GM19397 (cell line): ENCODE measurements around the gene ATG16L2.
"Not testable (repeated sequence)": the region's sequence is repeated elsewhere in the genome, so short reads cannot be mapped to it uniquely, and the experiment has no call there.

Experiments used
- ATAC-seq: cut with Tn5 transposase; IDR thresholded peaks from one replicate; pipeline ENCODE4 v1.9.1; 2021; ENCODE audit warnings: mild to moderate bottlenecking, moderate library complexity; ENCODE audit not compliant: unreplicated experiment

Gene ATG16L2

GRCh38 chr11:72793425-72794367, 20.5 kb upstream of the ATG16L2 start, which contains the start of gene STARD10:
TSS of gene STARD10 (minus strand) at chr11:72794047. CDS start at chr11:72781181, 12,866 bp downstream.
- ATAC-seq = peak; percentile 94

DNA sequence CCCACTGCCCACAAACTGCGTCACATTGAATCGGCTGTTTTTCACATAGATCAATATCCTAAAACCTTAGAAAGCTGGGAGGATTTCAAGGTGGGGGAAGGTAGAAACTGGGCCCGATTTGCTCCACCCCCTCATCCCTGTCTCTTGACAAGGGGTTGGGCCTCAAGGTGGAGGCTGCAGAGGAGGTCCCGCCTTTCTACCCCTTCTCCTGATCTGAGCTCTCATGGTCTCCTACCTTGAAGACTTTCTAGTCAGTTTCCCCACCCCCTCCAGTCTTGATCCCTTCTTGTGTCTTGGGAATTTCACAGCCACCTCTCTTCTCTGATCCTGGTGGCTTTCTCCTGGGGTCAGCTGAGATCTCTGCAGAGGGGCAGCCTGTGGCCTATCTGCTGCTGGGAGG, 15.8 kb upstream of the ATG16L2 start:
- no peak for ATAC-seq

GRCh38 chr11:72799441-72799840, 14.8 kb upstream of the ATG16L2 start:
- ATAC-seq = no peak

DNA sequence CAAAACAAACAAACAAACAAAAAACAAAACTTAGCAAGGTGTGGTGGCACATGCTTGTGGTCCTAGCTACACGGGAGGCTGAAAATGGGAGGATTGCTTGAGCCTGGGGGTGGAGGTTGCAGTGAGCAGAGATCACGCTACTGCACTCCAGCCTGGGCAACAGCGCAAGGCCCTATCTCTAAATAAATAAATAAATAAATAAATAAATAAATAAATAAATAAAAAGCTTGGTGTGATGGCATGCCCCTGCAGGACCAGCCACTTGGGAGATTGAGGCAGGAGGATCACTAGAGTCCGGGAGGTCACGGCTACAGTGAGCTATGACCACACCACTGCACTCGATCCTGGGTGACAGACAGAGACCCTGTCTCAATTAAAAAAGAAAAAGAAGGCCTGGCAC, 11.4 kb upstream of the ATG16L2 start:
- ATAC-seq = no peak

DNA sequence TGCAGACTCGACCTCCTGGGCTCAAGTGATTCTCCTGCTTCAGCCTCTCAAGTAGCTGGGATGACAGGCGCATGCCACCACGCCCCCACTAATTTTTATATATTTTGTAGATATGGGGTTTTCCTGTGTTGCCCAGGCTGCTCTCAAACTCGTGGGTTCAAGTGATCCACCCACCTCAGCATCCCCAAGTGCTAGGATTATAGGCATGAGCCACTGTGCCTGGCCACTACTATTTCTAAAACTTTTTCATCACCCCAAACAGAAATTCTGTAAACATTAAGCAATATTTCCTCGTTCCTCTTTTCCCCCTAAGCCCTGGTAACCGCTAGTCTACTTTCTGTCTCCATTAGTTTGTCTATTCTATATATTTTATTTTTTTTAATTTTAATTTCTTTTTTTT, 9.0 kb upstream of the ATG16L2 start:
- no peak for ATAC-seq

DNA sequence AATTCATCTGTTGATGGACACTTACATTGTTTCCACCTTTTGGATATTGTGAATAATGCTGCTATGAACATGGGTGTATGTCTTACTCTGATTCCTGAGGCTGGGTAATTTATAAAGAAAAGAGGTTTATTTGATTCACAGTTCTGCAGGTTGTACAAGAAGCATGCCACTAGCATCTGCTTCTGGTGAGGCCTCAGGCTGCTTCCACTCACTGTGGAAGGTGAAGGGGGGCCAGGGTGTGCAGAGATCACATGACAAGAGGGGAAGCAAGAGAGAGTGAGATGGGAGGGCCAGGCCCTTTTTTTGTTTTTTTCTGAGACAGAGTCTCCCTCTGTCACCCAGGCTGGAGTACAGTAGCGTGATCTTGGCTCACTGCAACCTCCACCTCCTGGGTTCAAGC, 7.8 kb upstream of the ATG16L2 start:
- not testable (repeated sequence) for ATAC-seq

- ATAC-seq = no peak
These were observed 7.1 kb upstream of the ATG16L2 start for GRCh38 chr11:72807021-72807693.

- ATAC-seq = no peak
These were observed 6.4 kb upstream of the ATG16L2 start for GRCh38 chr11:72807792-72808191.

GRCh38 chr11:72808331-72808798, 5.8 kb upstream of the ATG16L2 start:
- ATAC-seq = no peak

DNA sequence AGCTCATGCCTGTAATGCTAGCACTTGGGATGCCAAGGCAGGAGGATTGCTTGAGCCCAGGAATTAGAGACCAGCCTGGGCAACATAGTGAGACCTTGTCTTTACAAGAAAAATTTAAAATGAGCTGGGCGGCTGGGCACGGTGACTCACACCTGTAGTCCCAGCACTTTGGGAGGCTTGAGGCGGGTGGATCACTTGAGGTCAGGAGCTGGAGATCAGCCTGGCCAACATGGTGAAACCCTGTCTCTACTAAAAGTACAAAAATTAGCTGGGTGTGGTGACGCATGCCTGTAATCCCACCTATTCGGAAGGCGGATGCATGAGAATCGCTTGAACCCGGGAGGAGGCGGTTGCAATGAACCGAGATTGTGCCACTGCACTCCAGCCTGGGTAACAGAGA, 2.5 kb upstream of the ATG16L2 start:
- not testable (repeated sequence) for ATAC-seq

GRCh38 chr11:72812604-72812966, 1.6 kb upstream of the ATG16L2 start:
- ATAC-seq = no peak

GRCh38 chr11:72812967-72813739, 1.1 kb upstream of the ATG16L2 start:
- ATAC-seq = no peak

DNA sequence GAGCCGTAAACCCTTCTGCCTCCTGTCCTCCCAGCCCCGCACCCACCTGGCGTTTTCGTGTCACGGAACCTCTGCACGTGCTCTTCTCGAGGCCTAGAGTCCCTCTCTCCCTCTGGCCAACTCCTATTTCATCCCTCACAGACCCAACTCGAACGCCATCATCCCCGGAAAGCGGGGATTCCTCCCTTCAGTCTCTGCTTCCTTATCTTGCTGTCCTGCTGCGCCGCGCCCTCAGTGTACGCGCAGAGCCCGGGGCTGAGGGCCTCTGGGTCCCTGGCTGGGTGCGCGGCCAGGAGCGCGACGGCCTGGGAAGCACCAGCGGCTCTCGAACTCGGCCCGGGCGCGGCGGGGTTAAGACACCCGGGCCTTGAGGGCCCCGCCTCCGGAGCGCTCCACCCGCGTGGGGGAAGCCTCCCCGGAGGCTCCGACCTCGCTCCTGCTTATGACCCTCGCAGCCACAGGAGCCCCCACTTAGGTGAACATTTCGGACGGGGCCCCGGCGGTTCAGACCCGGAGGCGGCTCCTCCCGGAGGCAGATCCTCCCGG, 398 bp upstream of the ATG16L2 start:
- ATAC-seq = peak; percentile 56

DNA sequence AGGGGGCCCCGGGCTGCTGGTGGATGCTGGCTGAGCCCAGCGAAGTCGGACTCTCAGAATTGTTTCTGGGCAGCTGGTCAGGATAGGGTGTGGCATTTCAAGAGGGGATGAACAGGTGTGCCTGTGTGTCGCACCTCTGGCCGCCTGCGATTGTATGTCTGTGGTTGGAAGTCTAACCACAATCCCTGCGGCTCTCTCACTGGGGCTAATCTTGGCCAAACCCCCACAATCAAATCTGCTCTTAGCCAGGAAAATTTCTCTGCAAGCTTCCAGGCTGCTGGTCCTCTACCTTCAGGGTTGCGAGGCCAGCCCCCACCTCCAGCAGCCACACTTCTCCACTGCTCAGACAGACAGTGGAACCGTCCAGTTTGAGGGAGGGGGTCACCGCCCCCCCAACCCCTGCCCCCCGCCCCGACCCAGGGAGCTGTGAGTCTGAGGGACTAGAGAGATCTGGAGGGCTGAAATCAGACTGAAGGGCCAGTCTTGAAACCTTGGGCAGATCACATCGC, 953 bp downstream of the ATG16L2 start:
- peak; percentile 2 for ATAC-seq

GRCh38 chr11:72816404-72816990, 2.3 kb downstream of the ATG16L2 start:
- no peak for ATAC-seq

DNA sequence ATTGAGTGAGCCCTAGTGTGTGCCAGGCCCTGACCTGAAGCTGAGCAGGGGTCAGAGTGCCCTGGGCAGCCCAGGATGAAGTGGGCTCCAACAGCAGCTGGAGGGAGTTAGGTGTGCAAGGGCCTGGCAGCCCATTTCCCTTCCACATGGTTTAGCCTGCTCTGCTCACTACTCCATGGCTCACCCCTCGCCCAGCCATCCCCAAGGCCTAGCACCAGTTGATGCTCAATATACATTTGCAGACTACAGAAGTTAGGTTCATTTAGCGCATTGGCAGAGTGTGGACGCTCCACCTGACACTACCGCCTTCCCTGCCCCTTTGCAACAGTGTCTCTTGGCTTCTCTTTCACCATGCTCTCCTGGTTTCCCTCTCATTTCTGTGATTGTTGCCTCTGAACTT, 3.8 kb downstream of the ATG16L2 start:
- no peak for ATAC-seq

DNA sequence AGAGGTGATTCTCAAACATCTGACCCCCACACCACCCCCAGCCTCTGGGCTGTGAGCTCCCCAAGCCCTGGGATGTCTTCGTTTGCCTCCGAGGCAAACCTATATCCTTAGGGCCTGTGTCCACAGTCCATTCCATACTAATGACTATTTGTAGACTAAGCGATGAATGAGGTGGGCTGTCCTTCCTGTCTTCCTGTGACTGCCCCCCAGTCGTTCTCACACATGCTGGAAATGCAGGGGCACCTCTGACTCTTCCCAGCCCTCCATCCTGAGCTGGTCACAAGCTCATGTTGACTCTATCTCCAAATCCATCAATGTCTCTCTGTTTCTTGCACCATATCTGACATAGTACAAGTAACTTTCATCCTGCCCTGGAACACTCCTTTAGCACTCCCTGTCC, 4.8 kb downstream of the ATG16L2 start:
- ATAC-seq = no peak

- ATAC-seq = no peak
These were observed 6.4 kb downstream of the ATG16L2 start for GRCh38 chr11:72820439-72821139.

- no peak for ATAC-seq
These were observed 7.2 kb downstream of the ATG16L2 start for GRCh38 chr11:72821221-72821919.
